ENCODE measurements around the gene MCAM.

GRCh38 chr11:119345685-119346084, 28.8 kb upstream of the MCAM start:
- TF ChIP-seq POLR2A (IDR thresholded peaks at IDR 0.05; ENCODE audit: low read depth, low read length) = no peak
- no peak for TF ChIP-seq TAF1 (IDR thresholded peaks at IDR 0.05; ENCODE audit: borderline replicate concordance, low read depth, low read length)
